SU-DHL-6 (cell line): ENCODE results near the gene KCNC4.

Experiments used
- EZH2phosphoT487 ChIP-seq: fragments of 200-600 bp; sonication (generic), shearing (Covaris generic); conservative IDR thresholded peaks from 2 replicates; pipeline ENCODE4 v1.6.1; 2018; ENCODE audit warnings: mild to moderate bottlenecking, antibody characterized with exemption, low read length, moderate library complexity, mixed read lengths
- TF ChIP-seq, protein P1 (sequence below): fragments of 200-600 bp; sonication (generic); IDR thresholded peaks from one replicate; pipeline ENCODE4 v1.5.1; 2017; ENCODE audit warnings: antibody characterized with exemption, mild to moderate bottlenecking, low read length, moderate library complexity; ENCODE audit not compliant: insufficient read depth, poor library complexity, severe bottlenecking

DNA sequence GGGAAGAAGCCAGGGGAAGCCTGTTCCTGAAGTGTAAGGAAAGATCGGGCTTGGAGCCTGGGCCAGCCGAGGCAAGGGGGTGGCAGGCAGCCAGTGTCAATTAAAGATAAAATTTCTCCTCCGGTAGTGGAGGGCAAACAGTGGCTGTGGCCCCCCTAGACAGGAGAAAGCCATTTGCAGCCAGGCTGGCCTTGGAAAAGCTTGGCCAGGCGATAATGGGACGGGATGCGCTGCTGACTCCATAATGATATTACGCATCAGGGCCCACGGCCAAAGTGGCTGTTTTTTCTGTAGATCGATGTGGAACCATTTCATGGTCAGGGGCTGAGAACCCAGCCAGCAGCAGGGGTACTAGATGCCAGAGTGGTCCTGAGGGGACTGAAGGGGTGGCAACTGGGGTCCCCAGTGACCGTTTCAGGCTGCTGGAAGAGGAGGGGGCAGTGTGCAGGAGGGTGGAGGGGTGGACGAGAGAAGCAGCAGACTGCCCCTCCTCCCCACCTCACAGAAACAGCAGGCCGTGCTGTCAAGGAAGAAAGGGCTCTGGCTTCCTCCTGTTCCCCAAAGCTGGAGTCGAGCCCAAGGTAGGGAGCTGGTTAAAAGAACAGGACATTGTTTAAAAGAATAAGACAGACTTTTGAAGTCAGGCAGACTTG lies 25.2 kb downstream of the KCNC4 start:
- TF ChIP-seq, protein P1, sequence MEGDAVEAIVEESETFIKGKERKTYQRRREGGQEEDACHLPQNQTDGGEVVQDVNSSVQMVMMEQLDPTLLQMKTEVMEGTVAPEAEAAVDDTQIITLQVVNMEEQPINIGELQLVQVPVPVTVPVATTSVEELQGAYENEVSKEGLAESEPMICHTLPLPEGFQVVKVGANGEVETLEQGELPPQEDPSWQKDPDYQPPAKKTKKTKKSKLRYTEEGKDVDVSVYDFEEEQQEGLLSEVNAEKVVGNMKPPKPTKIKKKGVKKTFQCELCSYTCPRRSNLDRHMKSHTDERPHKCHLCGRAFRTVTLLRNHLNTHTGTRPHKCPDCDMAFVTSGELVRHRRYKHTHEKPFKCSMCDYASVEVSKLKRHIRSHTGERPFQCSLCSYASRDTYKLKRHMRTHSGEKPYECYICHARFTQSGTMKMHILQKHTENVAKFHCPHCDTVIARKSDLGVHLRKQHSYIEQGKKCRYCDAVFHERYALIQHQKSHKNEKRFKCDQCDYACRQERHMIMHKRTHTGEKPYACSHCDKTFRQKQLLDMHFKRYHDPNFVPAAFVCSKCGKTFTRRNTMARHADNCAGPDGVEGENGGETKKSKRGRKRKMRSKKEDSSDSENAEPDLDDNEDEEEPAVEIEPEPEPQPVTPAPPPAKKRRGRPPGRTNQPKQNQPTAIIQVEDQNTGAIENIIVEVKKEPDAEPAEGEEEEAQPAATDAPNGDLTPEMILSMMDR: no peak
- TF ChIP-seq EZH2phosphoT487: no peak
